ENCODE measurements around the gene PKN2. TPM values are rescaled to one million over a fixed set of nuclear protein-coding genes. Genes with fewer than 3 reads are reported as not detected.

Gene PKN2
- total RNA-seq, 3 donors from 2014 or later, result 10.9 to 12.8 (median 11.7) TPM

DNA sequence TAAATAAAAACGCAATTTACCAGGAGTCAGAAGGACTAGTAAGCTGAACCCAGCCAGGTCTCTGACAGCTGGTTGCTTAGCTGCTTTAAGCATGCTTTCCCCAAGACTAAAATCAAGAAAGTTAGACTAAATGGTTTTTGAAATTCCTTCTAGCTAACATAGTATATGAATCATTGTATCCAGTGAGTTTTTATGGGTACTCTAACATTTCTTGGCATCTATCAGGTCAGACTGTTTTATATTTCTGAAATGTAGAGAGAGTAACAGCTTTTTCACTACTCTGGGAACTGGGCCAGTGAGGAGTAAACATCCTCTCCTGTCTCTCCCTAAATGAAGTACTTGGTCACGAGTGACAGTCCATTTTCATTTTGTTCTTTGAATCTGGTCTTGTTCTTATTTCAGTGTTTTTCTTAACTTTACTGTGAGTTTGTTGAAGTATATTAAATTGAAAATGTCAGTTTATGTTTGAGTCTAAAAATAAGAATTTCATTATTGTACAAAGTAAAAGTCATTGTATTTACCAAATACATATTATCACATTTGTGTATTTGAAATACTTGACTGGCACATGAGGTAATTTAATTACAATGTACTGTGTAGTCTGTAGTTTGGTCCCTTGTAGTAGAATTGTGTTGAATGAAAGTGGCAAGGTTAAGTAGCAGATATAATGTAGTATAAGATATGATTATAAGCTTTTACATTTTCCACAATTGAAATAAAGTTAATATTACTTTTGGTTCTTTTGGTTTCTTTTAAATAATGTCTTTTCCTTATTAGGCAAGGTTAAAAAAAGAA lies 47.6 kb downstream of the PKN2 start:
- H3K4me3 Mint-ChIP-seq, result no peak overlapping the region
- DNase-seq, result no peak
- peaks cover 33% of the 10 kb centered on the region for H3K4me1 Mint-ChIP-seq (ENCODE audit: low read depth)
- no peak for ATAC-seq
- H3K9me3 Mint-ChIP-seq, result peaks cover 23% of the 10 kb centered on the region
- no peaks in the 10 kb centered on the region for H3K27me3 Mint-ChIP-seq (ENCODE audit: low read depth)
- H3K36me3 Mint-ChIP-seq (ENCODE audit: insufficient read depth), result peaks cover 51% of the 10 kb centered on the region

DNA sequence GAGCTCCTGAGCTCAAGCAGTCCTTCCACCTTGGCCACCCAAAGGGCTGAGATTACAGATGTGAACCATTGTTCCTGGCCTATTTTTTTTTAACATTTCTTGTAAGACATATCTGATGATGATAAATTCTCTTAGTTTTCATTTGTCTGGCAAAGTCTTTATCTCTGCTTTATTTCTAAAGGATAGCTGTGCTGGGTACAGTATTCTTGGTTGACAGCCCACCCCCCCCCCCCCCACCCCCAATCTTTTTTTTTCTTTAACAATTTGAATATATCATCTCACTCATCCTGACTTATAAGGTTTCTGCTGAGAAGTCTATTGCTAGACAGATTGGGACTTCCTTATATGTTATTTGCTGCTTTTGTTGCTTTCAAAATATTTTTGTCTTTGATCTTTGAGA lies 51.3 kb downstream of the PKN2 start:
- no peak overlapping the region for H3K4me3 Mint-ChIP-seq
- H3K4me1 Mint-ChIP-seq (ENCODE audit: low read depth), result peaks cover 33% of the 10 kb centered on the region
- H3K27me3 Mint-ChIP-seq (ENCODE audit: low read depth), result no peaks in the 10 kb centered on the region
- ATAC-seq (no peak), DNase-seq (no peak)
- peaks cover 34% of the 10 kb centered on the region for H3K36me3 Mint-ChIP-seq (ENCODE audit: insufficient read depth)
- peaks cover 23% of the 10 kb centered on the region for H3K9me3 Mint-ChIP-seq

DNA sequence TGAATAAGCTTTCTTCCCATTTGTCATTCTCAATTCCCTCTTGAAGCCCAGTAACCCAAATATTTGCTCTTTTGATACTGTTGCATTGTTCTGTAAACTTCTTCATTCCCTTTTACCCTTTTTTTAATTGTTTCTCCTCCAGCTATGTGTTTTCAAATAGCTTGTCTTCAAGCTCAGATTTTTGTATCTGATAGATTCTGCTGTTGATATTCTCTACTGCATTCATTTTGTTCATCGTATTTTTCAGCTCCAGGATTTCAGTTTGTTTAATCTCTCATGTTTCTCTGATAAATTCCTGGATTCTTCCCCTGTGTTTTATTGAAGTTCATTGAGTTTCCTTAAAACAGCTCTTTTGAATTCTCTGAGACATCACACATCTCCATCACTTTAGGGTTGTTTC lies 51.8 kb downstream of the PKN2 start:
- no peaks in the 10 kb centered on the region for H3K27me3 Mint-ChIP-seq (ENCODE audit: low read depth)
- no peak for DNase-seq
- peaks cover 23% of the 10 kb centered on the region for H3K9me3 Mint-ChIP-seq
- ATAC-seq, result no peak
- H3K36me3 Mint-ChIP-seq (ENCODE audit: insufficient read depth), result peaks cover 33% of the 10 kb centered on the region
- peaks cover 30% of the 10 kb centered on the region for H3K4me1 Mint-ChIP-seq (ENCODE audit: low read depth)
- no peak overlapping the region for H3K4me3 Mint-ChIP-seq

DNA sequence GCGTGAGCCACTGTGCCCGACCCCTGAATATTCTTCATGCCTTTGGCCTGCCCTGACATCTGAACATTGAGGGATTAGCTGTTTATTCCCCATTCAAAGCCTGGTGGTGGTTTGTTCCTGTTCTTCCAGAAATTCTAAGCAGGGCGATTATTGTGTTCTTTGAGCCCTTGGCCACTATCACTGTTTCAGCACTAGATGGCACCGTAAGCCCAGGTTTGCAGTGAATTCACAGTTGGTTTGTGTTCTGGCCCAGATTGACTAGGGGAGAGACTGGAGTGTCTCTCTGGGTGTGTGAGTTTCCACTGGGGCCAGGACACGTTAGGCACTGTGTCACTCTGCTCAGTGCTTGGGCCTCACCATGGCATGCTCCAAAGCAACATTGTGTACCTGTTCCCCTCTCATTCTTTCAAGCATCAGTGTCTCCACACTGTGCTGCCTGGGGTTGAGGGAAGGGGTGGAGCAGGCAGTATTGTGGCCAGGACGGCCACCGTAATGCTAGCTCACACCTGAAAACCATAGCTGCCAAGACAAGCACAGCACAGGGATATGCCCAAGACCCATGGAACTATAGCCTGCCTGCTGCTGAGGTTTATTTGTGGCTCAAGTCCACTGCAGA lies 52.7 kb downstream of the PKN2 start:
- H3K27me3 Mint-ChIP-seq (ENCODE audit: low read depth), result no peaks in the 10 kb centered on the region
- peaks cover 22% of the 10 kb centered on the region for H3K4me1 Mint-ChIP-seq (ENCODE audit: low read depth)
- peak in 1 of 2 donors; percentile 37 for ATAC-seq
- DNase-seq, result no peak
- no peak overlapping the region for H3K4me3 Mint-ChIP-seq
- H3K9me3 Mint-ChIP-seq, result peaks cover 23% of the 10 kb centered on the region
- peaks cover 35% of the 10 kb centered on the region for H3K36me3 Mint-ChIP-seq (ENCODE audit: insufficient read depth)

DNA sequence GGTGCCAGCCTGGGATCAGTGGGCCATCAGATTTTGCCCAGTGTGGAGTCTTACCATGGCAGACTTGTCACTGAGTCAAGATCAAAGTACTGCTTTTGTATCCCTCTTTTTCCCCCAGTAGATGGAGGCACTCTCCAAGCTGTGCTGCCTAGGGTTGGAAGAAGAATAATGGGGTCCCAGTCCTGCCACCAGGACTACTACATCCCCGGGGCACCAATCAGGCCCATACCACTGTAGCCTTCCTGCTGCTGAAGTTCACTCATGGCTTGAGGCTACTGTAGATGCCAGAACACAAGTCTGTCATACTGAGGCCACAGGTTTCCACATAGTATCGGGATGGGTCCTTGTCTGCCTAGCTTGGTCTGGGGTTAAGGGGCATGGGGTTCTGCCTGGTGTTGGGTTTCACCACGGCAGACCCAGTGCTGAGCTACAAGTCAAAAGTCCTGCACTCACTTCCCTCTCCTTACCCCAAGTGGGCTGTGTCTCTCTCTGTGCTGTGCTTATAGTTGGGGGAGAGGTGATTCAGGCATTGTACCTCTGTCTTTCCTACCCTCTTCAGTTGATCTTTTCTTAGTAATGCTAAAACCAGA lies 53.4 kb downstream of the PKN2 start:
- no peak overlapping the region for H3K4me3 Mint-ChIP-seq
- H3K36me3 Mint-ChIP-seq (ENCODE audit: insufficient read depth), result peaks cover 37% of the 10 kb centered on the region
- no peak for DNase-seq
- H3K27me3 Mint-ChIP-seq (ENCODE audit: low read depth), result no peaks in the 10 kb centered on the region
- no peak for ATAC-seq
- H3K4me1 Mint-ChIP-seq (ENCODE audit: low read depth), result peaks cover 20% of the 10 kb centered on the region
- H3K9me3 Mint-ChIP-seq, result peaks cover 23% of the 10 kb centered on the region

DNA sequence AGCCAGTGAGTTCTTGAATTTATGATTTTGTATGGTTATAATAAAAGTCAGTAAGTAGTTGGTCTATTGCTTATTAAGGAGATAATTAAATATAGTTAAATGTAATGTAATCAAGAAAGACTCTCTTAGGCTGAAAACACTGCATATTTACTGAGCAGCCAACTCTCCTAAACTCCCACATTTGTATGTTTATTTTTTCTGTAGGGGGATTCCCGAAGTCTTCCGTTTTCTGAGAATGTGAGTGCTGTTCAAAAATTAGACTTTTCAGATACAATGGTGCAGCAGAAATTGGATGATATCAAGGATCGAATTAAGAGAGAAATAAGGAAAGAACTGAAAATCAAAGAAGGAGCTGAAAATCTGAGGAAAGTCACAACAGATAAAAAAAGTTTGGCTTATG lies 56.7 kb downstream of the PKN2 start:
- Mint-ChIP-seq H3K27me3 (ENCODE audit: low read depth) (no peaks in the 10 kb centered on the region), H3K36me3 (ENCODE audit: insufficient read depth) (peaks cover 37% of the 10 kb centered on the region), H3K4me1 (ENCODE audit: low read depth) (peaks cover 14% of the 10 kb centered on the region), H3K9me3 (peaks cover 4% of the 10 kb centered on the region), H3K4me3 (no peak overlapping the region)
- ATAC-seq (no peak), DNase-seq (no peak)

DNA sequence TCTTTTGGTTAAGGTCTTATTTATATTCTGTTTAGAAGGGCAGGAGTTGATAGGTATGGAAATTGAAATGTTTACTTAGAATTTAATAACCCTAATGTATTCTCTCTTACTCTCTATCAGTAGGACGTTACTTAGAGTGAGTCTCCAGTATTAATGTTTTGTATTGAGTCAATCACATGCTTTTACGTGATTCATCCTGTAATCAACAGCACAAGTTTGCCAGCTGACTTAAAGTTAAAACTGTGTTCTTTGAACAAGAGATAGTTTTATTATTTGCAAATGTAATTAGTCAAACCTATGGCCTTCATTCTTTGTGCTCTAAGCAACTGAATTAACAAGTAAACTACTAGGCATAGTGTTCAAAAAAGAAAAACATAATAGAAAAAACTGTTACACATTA lies 57.3 kb downstream of the PKN2 start:
- Mint-ChIP-seq H3K9me3 (no peaks in the 10 kb centered on the region), H3K36me3 (ENCODE audit: insufficient read depth) (peaks cover 37% of the 10 kb centered on the region), H3K27me3 (ENCODE audit: low read depth) (no peaks in the 10 kb centered on the region), H3K4me1 (ENCODE audit: low read depth) (peaks cover 14% of the 10 kb centered on the region), H3K4me3 (no peak overlapping the region)
- DNase-seq (no peak), ATAC-seq (no peak)

DNA sequence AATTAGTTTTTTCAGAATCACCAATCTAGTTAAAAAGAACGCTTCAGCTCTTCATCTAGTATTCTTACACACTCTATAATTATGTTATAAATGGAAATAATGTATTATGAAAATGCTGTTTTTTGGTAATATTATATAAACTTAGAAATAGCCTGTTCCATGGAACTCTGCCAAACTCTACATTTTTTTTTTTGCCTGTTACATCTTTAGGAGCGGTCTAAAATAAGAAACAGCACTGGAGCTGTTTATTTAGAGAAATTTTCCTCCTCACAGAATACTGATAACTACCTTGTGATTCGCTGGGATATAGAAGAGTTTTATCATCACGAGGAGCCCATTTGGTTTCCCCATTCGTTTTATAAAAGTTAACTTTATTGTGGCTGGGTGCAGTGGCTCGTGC lies 58.5 kb downstream of the PKN2 start:
- Mint-ChIP-seq H3K9me3 (no peaks in the 10 kb centered on the region), H3K4me1 (ENCODE audit: low read depth) (peaks cover 12% of the 10 kb centered on the region), H3K27me3 (ENCODE audit: low read depth) (no peaks in the 10 kb centered on the region), H3K36me3 (ENCODE audit: insufficient read depth) (peaks cover 41% of the 10 kb centered on the region), H3K4me3 (no peak overlapping the region)
- DNase-seq, result no peak
- no peak for ATAC-seq

DNA sequence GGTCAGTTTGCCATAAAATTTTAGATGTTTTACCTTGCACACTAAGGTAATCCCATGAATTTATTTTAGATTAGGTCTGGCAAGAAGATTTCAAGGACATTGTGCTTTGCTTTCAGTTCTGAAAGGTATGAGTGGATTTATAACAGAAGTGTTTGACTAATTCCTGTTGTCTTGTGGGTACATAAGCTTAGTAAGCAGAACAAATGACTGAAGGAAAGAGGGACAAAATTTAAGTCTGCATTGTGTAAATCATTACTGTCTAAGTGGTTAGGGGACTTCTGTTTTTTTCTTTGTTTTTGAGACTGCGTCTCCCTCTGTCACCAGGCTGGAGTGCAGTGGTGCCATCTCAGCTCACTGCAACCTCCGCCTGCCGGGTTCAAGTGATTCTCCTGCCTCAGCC lies 60.1 kb downstream of the PKN2 start:
- Mint-ChIP-seq H3K9me3 (no peaks in the 10 kb centered on the region), H3K4me1 (ENCODE audit: low read depth) (peaks cover 2% of the 10 kb centered on the region), H3K36me3 (ENCODE audit: insufficient read depth) (peaks cover 35% of the 10 kb centered on the region), H3K4me3 (no peak overlapping the region), H3K27me3 (ENCODE audit: low read depth) (no peaks in the 10 kb centered on the region)
- ATAC-seq, result no peak
- no peak for DNase-seq

DNA sequence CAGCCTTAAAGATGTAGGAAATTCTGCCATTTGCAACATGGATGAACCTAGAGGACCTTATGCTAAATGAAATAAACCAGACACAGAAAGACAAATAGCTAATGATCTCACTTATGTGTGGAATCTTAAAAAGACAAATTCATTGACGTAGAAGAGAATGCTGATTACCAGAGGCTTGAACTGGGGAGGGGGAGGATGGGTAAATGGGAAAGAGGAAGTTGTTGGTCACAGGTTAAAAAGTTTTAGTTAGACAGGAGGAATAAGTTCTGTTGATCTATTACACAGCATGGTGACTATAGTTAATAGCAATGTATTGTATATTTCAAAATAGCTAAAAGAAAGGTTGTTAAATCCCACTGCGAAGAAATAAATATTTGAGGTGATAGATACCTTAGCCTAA lies 62.8 kb downstream of the PKN2 start:
- Mint-ChIP-seq H3K4me3 (no peak overlapping the region), H3K9me3 (no peaks in the 10 kb centered on the region), H3K36me3 (ENCODE audit: insufficient read depth) (peaks cover 32% of the 10 kb centered on the region), H3K4me1 (ENCODE audit: low read depth) (peaks cover 7% of the 10 kb centered on the region), H3K27me3 (ENCODE audit: low read depth) (no peaks in the 10 kb centered on the region)
- no peak for ATAC-seq
- no peak for DNase-seq

DNA sequence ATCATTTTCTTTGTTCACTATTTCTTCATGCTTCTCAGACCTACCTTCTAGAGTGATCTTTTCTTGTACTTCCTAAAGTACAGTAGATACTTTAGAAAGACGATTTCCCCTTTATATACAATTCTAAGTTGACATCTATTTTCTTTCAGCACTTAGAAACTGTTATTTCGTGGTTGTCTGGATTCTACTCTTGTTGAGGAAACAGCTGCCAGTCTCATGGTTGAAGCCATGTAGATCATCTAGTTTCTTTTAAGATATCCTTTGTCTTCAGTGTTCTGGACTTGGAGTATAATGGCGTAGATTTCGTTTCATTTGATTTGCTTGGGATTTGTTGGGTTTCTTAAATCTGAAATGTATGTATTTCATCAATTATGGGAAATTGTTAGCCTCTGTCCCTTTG lies 67.6 kb downstream of the PKN2 start:
- peaks cover 5% of the 10 kb centered on the region for H3K4me1 Mint-ChIP-seq (ENCODE audit: low read depth)
- DNase-seq (no peak), ATAC-seq (no peak)
- H3K4me3 Mint-ChIP-seq, result no peak overlapping the region
- peaks cover 17% of the 10 kb centered on the region for H3K36me3 Mint-ChIP-seq (ENCODE audit: insufficient read depth)
- no peaks in the 10 kb centered on the region for H3K9me3 Mint-ChIP-seq
- H3K27me3 Mint-ChIP-seq (ENCODE audit: low read depth), result no peaks in the 10 kb centered on the region

DNA sequence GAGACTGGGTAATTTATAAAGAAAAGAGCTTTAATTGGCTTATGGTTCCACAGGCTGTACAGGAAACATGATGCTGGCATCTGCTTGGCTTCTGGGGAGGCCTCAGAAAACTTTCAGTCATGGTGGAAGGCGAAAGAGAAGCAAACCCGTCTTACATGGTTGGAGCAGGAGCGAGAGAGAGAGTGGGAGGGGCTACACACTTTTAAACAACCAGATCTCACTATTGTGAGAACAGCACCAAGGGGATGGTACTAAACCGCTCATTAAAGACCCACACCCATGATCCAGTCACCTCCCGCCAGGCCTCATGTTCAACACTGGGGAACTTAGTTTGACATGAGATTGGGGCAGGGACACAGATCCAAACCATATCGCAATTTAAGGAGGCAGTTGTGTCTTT lies 69.4 kb downstream of the PKN2 start:
- Mint-ChIP-seq H3K4me3 (no peak overlapping the region), H3K4me1 (ENCODE audit: low read depth) (peaks cover 5% of the 10 kb centered on the region), H3K27me3 (ENCODE audit: low read depth) (no peaks in the 10 kb centered on the region), H3K9me3 (no peaks in the 10 kb centered on the region), H3K36me3 (ENCODE audit: insufficient read depth) (peaks cover 14% of the 10 kb centered on the region)
- DNase-seq, result no peak
- ATAC-seq, result no peak

DNA sequence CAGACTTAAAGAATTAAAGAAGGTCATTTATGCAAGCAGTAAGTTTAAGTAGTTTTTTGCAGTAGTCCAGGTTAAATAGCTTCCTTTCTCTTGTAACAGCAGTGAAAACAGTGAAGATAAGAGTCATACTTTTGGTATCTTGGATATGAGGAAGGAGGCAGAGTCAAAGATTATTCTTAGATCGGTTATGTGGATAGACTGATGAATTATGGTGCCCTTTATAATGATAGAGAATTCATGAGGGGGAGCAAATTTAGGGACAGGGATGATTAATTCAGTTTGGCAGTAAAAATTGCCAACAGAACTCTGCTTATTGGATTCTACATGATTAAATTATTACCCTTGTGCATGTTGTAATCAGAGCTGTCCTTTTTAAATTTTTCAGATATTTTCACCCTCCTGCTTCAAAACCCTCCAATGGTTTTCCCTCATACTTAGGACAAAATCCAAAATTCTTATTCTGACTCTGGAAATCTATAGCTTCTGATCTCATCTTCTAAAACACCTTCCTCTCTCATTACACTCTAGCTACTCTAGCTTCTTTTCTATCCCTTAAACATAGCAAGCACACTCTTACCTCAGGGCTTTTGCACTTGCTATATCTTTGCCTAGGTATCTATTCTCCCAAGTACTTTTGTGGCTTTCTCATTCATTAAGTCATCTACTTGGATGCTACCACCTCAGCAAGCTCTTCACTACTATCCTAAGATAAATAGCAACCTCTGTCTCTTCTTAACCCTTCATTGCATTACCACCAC lies 79.8 kb downstream of the PKN2 start:
- ATAC-seq (no peak), DNase-seq (no peak)
- Mint-ChIP-seq H3K27me3 (ENCODE audit: low read depth) (no peaks in the 10 kb centered on the region), H3K9me3 (no peaks in the 10 kb centered on the region), H3K4me3 (no peak overlapping the region), H3K4me1 (ENCODE audit: low read depth) (peaks cover 2% of the 10 kb centered on the region), H3K36me3 (ENCODE audit: insufficient read depth) (peaks cover 23% of the 10 kb centered on the region)

DNA sequence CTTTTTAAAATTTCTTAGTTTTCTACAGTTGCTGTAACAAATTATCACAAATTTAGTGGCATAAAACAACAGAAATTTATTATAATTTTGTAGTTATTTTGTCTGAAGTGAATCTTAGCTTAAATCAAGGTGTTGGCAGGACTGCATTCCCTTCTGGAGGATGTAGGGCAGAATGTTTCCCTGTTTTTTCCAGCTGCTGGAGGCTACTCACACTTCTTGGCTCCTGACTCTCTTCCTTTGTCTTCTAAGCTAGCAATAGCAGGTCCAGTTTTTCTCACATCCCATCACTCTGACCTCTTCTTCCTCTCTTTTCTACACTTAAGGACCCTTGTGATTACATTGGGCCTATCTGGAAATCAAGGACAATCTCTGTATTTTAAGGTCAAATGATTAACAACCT lies 84.1 kb downstream of the PKN2 start:
- no peak overlapping the region for H3K4me3 Mint-ChIP-seq
- H3K9me3 Mint-ChIP-seq, result no peaks in the 10 kb centered on the region
- H3K4me1 Mint-ChIP-seq (ENCODE audit: low read depth), result peaks cover 2% of the 10 kb centered on the region
- peaks cover 30% of the 10 kb centered on the region for H3K36me3 Mint-ChIP-seq (ENCODE audit: insufficient read depth)
- DNase-seq, result no peak
- H3K27me3 Mint-ChIP-seq (ENCODE audit: low read depth), result no peaks in the 10 kb centered on the region
- no peak for ATAC-seq
